MM.1S (cell line): ENCODE results near the gene AP1B1.

ENCODE experiments used
- DNase-seq: peaks from one replicate; pipeline ENCODE4 v3.0.0-alpha.2; 2015
- H2AFZ ChIP-seq: fragments of 300-600 bp; sonication (generic); 2 replicates; pipeline ENCODE4 v1.6.0; 2016; ENCODE audit warnings: antibody characterized with exemption, low read length
- H3F3A ChIP-seq: fragments of 300-600 bp; sonication (generic); 2 replicates; pipeline ENCODE4 v1.6.1; 2016; ENCODE audit warnings: mild to moderate bottlenecking, antibody characterized with exemption, low read length, moderate library complexity, mixed read lengths; ENCODE audit not compliant: insufficient read depth
- H3K27ac ChIP-seq: fragments of 300-600 bp; sonication (generic); 2 replicates; pipeline ENCODE4 v1.5.1; 2016; ENCODE audit warnings: mild to moderate bottlenecking, low read length
- H3K27me3 ChIP-seq: fragments of 300-600 bp; sonication (generic); replicated peaks from 2 replicates; pipeline ENCODE4 v1.6.0; 2016; ENCODE audit warnings: low read length; ENCODE audit not compliant: insufficient read depth
- H3K36me3 ChIP-seq: fragments of 300-600 bp; sonication (generic); replicated peaks from 2 replicates; pipeline ENCODE4 v1.6.1; 2016; ENCODE audit warnings: mild to moderate bottlenecking, low read length, mixed read lengths; ENCODE audit not compliant: insufficient read depth
- H3K4me1 ChIP-seq: fragments of 300-600 bp; sonication (generic); 2 replicates; pipeline ENCODE4 v1.6.1; 2016; ENCODE audit warnings: low read length, mixed read lengths
- H3K4me2 ChIP-seq: fragments of 300-600 bp; sonication (generic); 2 replicates; pipeline ENCODE4 v1.6.0; 2016; ENCODE audit warnings: low read depth, low read length
- H3K4me3 ChIP-seq: fragments of 300-600 bp; sonication (generic); 2 replicates; pipeline ENCODE4 v1.5.1; 2016; ENCODE audit warnings: low read length, mixed read lengths
- H3K79me2 ChIP-seq: fragments of 300-600 bp; sonication (generic); 2 replicates; pipeline ENCODE4 v1.6.1; 2016; ENCODE audit warnings: mixed run types, low read length, mixed read lengths
- H3K9ac ChIP-seq: fragments of 300-600 bp; sonication (generic); 2 replicates; pipeline ENCODE4 v1.6.1; 2016; ENCODE audit warnings: low read length, mixed read lengths
- H3K9me2 ChIP-seq: fragments of 300-600 bp; sonication (generic); replicated peaks from 2 replicates; pipeline ENCODE4 v1.6.1; 2016; ENCODE audit warnings: mild to moderate bottlenecking, low read length, mixed read lengths; ENCODE audit not compliant: insufficient read depth
- H3K9me3 ChIP-seq: fragments of 300-600 bp; sonication (generic); replicated peaks from 2 replicates; pipeline ENCODE4 v1.6.1; 2016; ENCODE audit warnings: mild to moderate bottlenecking, low read length, mixed read lengths; ENCODE audit not compliant: insufficient read depth
- H4K20me1 ChIP-seq: fragments of 300-600 bp; sonication (generic); 2 replicates; pipeline ENCODE4 v1.6.1; 2016; ENCODE audit warnings: mild to moderate bottlenecking, low read length, moderate library complexity, mixed read lengths; ENCODE audit not compliant: insufficient read depth
- EZH2 ChIP-seq: fragments of 300-600 bp; sonication (generic); optimal IDR thresholded peaks from 2 replicates; pipeline ENCODE3; 2017; ENCODE audit warnings: low read depth, mild to moderate bottlenecking, antibody characterized with exemption, low read length, mixed read lengths
- EZH2phosphoT487 ChIP-seq: fragments of 300-600 bp; sonication (generic); IDR thresholded peaks from 2 replicates; pipeline ENCODE4 v1.6.1; 2018; ENCODE audit warnings: antibody characterized with exemption, low read length
- TF ChIP-seq, protein P1 (sequence below): fragments of 300-600 bp; sonication (generic); IDR thresholded peaks from 2 replicates; pipeline ENCODE4 v1.5.1; 2016; ENCODE audit warnings: antibody characterized with exemption, low read length, mixed read lengths

Gene AP1B1

DNA sequence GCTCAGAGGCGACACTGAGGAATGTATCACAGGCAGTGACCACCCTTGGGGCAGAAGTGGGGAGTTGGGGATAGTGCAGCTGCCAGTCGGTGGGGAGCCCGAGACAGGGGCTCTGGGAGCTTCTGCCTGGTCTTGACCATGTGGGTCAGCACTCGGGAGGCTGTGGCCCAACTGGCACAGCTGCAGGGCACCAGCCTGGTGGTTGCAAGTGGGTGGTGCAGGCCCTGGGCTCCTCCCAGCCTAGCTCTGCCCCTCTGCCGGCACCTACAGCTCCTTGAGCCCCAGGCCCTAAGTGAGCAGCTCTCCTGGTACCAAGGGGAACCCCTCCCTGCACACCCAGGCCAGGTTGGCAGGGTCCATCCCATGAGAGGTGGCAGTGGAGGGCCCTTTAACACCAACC is 60.3 kb downstream of the AP1B1 start:
- no peaks in the 10 kb centered on the region for H3K4me1 ChIP-seq
- no peaks in the 10 kb centered on the region for H3K27me3 ChIP-seq
- H3K4me3 ChIP-seq: no peak overlapping the region
- no peak overlapping the region for H3K9ac ChIP-seq
- no peaks in the 10 kb centered on the region for H3K79me2 ChIP-seq
- H3F3A ChIP-seq: no peaks in the 10 kb centered on the region
- H3K36me3 ChIP-seq: no peaks in the 10 kb centered on the region
- DNase-seq: no peak
- no peak overlapping the region for H2AFZ ChIP-seq
- no peak for TF ChIP-seq EZH2
- TF ChIP-seq, protein P1, sequence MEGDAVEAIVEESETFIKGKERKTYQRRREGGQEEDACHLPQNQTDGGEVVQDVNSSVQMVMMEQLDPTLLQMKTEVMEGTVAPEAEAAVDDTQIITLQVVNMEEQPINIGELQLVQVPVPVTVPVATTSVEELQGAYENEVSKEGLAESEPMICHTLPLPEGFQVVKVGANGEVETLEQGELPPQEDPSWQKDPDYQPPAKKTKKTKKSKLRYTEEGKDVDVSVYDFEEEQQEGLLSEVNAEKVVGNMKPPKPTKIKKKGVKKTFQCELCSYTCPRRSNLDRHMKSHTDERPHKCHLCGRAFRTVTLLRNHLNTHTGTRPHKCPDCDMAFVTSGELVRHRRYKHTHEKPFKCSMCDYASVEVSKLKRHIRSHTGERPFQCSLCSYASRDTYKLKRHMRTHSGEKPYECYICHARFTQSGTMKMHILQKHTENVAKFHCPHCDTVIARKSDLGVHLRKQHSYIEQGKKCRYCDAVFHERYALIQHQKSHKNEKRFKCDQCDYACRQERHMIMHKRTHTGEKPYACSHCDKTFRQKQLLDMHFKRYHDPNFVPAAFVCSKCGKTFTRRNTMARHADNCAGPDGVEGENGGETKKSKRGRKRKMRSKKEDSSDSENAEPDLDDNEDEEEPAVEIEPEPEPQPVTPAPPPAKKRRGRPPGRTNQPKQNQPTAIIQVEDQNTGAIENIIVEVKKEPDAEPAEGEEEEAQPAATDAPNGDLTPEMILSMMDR: no peak
- no peak for TF ChIP-seq EZH2phosphoT487
- no peaks in the 10 kb centered on the region for H3K9me2 ChIP-seq
- H3K4me2 ChIP-seq: no peak overlapping the region
- no peaks in the 10 kb centered on the region for H4K20me1 ChIP-seq
- H3K9me3 ChIP-seq: no peaks in the 10 kb centered on the region
- H3K27ac ChIP-seq: no peak overlapping the region

DNA sequence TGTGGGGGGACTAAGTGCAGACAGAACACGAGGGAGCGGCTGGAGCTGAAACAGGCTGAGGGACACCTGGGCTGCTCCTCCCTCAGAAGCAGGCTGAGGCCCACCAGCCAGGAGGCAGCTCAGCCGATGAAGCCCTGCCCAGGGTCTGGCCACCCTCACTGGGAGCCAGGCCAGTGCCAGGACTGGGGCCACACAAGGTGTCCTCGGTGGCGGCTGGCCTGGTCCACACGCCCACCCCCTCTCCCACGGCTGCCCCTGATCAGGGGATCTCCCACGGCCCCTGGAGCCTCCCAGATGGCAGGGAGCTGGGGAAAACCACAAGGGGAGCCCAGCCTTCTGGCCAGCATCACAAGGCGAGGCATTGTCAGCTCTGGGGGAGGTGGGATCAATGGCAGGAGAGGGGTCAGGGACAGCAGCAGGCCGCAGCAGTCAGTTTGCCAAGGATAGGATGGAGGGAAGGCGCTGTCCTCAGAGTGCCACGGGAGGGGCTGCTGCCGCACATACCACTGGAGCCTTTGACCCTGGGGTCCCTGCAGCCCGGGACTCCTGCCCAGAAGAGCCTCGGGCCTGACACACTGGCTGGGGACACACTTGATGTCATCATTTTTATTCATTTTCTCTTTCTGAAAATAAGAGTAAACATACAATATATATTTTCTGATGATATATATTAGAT is 61.1 kb downstream of the AP1B1 start:
- H3K9me3 ChIP-seq: no peaks in the 10 kb centered on the region
- H3K9ac ChIP-seq: no peak overlapping the region
- DNase-seq: no peak
- no peaks in the 10 kb centered on the region for H3K79me2 ChIP-seq
- H3F3A ChIP-seq: no peaks in the 10 kb centered on the region
- no peaks in the 10 kb centered on the region for H3K27me3 ChIP-seq
- no peak overlapping the region for H3K4me3 ChIP-seq
- no peaks in the 10 kb centered on the region for H3K9me2 ChIP-seq
- H3K27ac ChIP-seq: no peak overlapping the region
- H3K4me1 ChIP-seq: no peaks in the 10 kb centered on the region
- no peak overlapping the region for H2AFZ ChIP-seq
- H3K4me2 ChIP-seq: no peak overlapping the region
- H4K20me1 ChIP-seq: no peaks in the 10 kb centered on the region
- H3K36me3 ChIP-seq: no peaks in the 10 kb centered on the region
- no peak for TF ChIP-seq EZH2phosphoT487
- no peak for TF ChIP-seq EZH2

DNA sequence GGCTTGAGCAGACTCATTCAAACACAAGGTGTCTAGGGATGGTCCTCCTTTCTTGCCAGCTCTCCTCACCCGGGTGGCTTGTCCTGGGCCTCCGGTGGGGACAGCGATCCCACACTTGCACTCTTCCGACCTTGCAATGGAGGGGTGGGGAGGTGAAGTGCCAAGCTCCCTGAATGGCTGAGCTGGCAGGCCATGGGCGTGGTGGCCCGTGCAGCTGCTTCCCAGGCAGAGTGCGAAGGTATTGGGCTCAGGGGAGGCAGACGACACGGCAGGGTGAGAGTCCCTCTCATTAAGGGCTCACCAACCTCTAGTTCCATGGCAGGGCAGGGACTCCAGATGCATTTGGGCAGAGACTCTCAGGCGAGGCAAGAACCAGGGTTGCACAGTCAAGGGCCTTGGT is 61.9 kb downstream of the AP1B1 start:
- Histone ChIP-seq H2AFZ (no peak overlapping the region), H3K36me3 (no peaks in the 10 kb centered on the region), H3K79me2 (no peaks in the 10 kb centered on the region), H3K4me2 (no peak overlapping the region), H3K9ac (no peak overlapping the region), H4K20me1 (no peaks in the 10 kb centered on the region), H3F3A (no peaks in the 10 kb centered on the region), H3K27ac (no peak overlapping the region), H3K4me3 (no peak overlapping the region), H3K4me1 (no peaks in the 10 kb centered on the region), H3K27me3 (no peaks in the 10 kb centered on the region), H3K9me3 (no peaks in the 10 kb centered on the region), H3K9me2 (no peaks in the 10 kb centered on the region)
- DNase-seq: no peak
- TF ChIP-seq, protein P1: no peak
- TF ChIP-seq EZH2: no peak
- no peak for TF ChIP-seq EZH2phosphoT487

DNA sequence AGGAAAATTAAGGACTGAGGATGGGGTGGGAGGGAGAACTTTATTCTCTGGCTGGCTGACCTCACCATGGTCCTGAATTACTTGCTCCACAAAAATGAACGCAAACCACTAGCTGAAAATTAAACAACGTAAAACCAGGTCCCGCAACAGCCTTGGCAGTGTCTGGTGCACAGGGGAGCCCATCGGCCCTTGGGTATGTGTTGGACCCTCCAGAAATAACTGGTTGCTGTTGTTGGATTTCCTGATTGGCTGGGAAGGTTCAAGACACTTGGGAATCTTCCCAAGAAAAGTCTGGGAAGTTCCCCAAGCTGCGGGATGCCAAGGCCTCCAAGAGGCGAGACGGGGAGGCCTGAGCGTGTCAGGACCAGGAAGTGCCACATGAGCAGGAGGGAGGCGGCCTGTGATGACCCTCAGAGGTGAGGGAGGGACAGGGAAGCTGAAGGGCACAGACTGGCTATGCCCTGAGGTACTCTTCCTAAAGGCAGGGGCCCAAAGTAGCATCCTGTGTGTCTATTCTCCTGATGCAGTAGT is 62.5 kb downstream of the AP1B1 start:
- H3K9me2 ChIP-seq: no peaks in the 10 kb centered on the region
- TF ChIP-seq EZH2 (no peak), EZH2phosphoT487 (no peak)
- TF ChIP-seq, protein P1: no peak
- H4K20me1 ChIP-seq: no peaks in the 10 kb centered on the region
- no peaks in the 10 kb centered on the region for H3K9me3 ChIP-seq
- H2AFZ ChIP-seq: no peak overlapping the region
- no peaks in the 10 kb centered on the region for H3K36me3 ChIP-seq
- no peak overlapping the region for H3K4me2 ChIP-seq
- no peaks in the 10 kb centered on the region for H3K4me1 ChIP-seq
- H3K9ac ChIP-seq: no peak overlapping the region
- H3K79me2 ChIP-seq: no peaks in the 10 kb centered on the region
- no peak for DNase-seq
- H3K27me3 ChIP-seq: no peaks in the 10 kb centered on the region
- no peaks in the 10 kb centered on the region for H3F3A ChIP-seq
- H3K4me3 ChIP-seq: no peak overlapping the region
- H3K27ac ChIP-seq: no peak overlapping the region
